ENCODE data around the gene RHBDF1.
"Not testable (repeated sequence)": the region's sequence is repeated elsewhere in the genome, so short reads cannot be mapped to it uniquely, and the experiment has no call there.

The RHBDF1 gene

GRCh38 chr16:59440-60059, 12.9 kb downstream of the RHBDF1 start:
- FAIRE-seq (no peak), DNase-seq (ENCODE audit: low spot score) (no peak)

- DNase-seq (ENCODE audit: low spot score): no peak
- FAIRE-seq: no peak
Observed at GRCh38 chr16:58491-59439, 13.7 kb downstream of the RHBDF1 start.

GRCh38 chr16:57711-58110, 14.7 kb downstream of the RHBDF1 start:
- DNase-seq (ENCODE audit: low spot score) (no peak), FAIRE-seq (no peak)

GRCh38 chr16:56231-56927, 16.1 kb downstream of the RHBDF1 start:
- DNase-seq (ENCODE audit: low spot score): no peak
- FAIRE-seq: no peak

- DNase-seq (ENCODE audit: low spot score) (no peak), FAIRE-seq (no peak)
Observed at GRCh38 chr16:55571-56136, 16.8 kb downstream of the RHBDF1 start.

- DNase-seq (ENCODE audit: low spot score) (no peak), FAIRE-seq (no peak)
Observed at GRCh38 chr16:54237-54581, 18.2 kb downstream of the RHBDF1 start.

- peak; percentile 47 for FAIRE-seq
- DNase-seq (ENCODE audit: low spot score): peak; percentile 96
Observed at GRCh38 chr16:53346-54236, 18.8 kb downstream of the RHBDF1 start, which contains the start of the genes POLR3K and SNRNP25. Gene POLR3K (minus strand): TSS chr16:53608. CDS start chr16:53586, 22 bp downstream. Gene SNRNP25 (plus strand): TSS chr16:53828. CDS start chr16:54017, 189 bp downstream.

- DNase-seq (ENCODE audit: low spot score) (no peak), FAIRE-seq (no peak)
Observed at GRCh38 chr16:50769-51591, 21.5 kb downstream of the RHBDF1 start.

GRCh38 chr16:47234-47633, 25.2 kb downstream of the RHBDF1 start:
- FAIRE-seq: no peak
- DNase-seq (ENCODE audit: low spot score): no peak

GRCh38 chr16:46510-46909, 25.9 kb downstream of the RHBDF1 start:
- not testable (repeated sequence) for FAIRE-seq; DNase-seq (ENCODE audit: low spot score)

GRCh38 chr16:45454-45853, 27.0 kb downstream of the RHBDF1 start:
- DNase-seq (ENCODE audit: low spot score) (no peak), FAIRE-seq (no peak)

GRCh38 chr16:44655-45054, 27.8 kb downstream of the RHBDF1 start:
- DNase-seq (ENCODE audit: low spot score): no peak
- no peak for FAIRE-seq

- DNase-seq (ENCODE audit: low spot score) (no peak), FAIRE-seq (no peak)
Observed at GRCh38 chr16:43294-43693, 29.1 kb downstream of the RHBDF1 start.

- DNase-seq (ENCODE audit: low spot score): no peak
- no peak for FAIRE-seq
Observed at GRCh38 chr16:42691-43090, 29.7 kb downstream of the RHBDF1 start.

- no peak for DNase-seq (ENCODE audit: low spot score)
- FAIRE-seq: no peak
Observed at GRCh38 chr16:42069-42457, 30.4 kb downstream of the RHBDF1 start.

- FAIRE-seq: no peak
Observed at GRCh38 chr16:41439-42068, 30.9 kb downstream of the RHBDF1 start.

GRCh38 chr16:38941-39892, 33.2 kb downstream of the RHBDF1 start:
- DNase-seq (ENCODE audit: low spot score) (peak; percentile 8), FAIRE-seq (no peak)

More at GRCh38 chr16:41439-42068, 30.9 kb downstream of the RHBDF1 start:
- no peak for DNase-seq (ENCODE audit: low spot score)

GRCh38 chr16:38206-38605, 34.2 kb downstream of the RHBDF1 start:
- not testable (repeated sequence) for FAIRE-seq; DNase-seq (ENCODE audit: low spot score)

Measured in RCC 7860 (cell line).